Choroid plexus epithelial cell (primary cell): ENCODE measurements around the gene HSH2D.

Experiments used
- DNase-seq: peaks from one replicate; pipeline ENCODE4 v3.0.0-alpha.2; 2010; ENCODE audit warnings: low read depth
- H3K4me3 ChIP-seq: 2 replicates; pipeline ENCODE4 v1.5.1; 2011; ENCODE audit warnings: low read depth, mild to moderate bottlenecking, control low read depth, low read length, moderate library complexity
- CTCF ChIP-seq: conservative IDR thresholded peaks from 2 replicates; pipeline ENCODE4 v1.5.1; 2011; ENCODE audit warnings: low read depth, mild to moderate bottlenecking, control low read depth, inconsistent platforms, low read length, moderate library complexity

Gene HSH2D

GRCh38 chr19:16100524-16100923, 43.0 kb upstream of the HSH2D start:
- no peak overlapping the region for H3K4me3 ChIP-seq
- TF ChIP-seq CTCF = no peak
- no peak for DNase-seq

- TF ChIP-seq CTCF = no peak
- H3K4me3 ChIP-seq = no peak overlapping the region
- no peak for DNase-seq
Observed at GRCh38 chr19:16104722-16105121, 38.8 kb upstream of the HSH2D start.

GRCh38 chr19:16106121-16106520, 37.4 kb upstream of the HSH2D start:
- peak; percentile 55 for DNase-seq
- H3K4me3 ChIP-seq = no peak overlapping the region
- no peak for TF ChIP-seq CTCF

GRCh38 chr19:16111160-16111908, 32.2 kb upstream of the HSH2D start, which contains the start of gene RAB8A:
Gene RAB8A (plus strand): TSS chr19:16111889. CDS start chr19:16111902, 13 bp downstream.
- peak; percentile 72 for TF ChIP-seq CTCF
- peak; percentile 100 for DNase-seq

GRCh38 chr19:16111909-16112752, 31.4 kb upstream of the HSH2D start:
- peak overlapping the region; percentile 77 for H3K4me3 ChIP-seq
- no peak for DNase-seq
- TF ChIP-seq CTCF = no peak

More at GRCh38 chr19:16111160-16111908, 32.2 kb upstream of the HSH2D start, which contains the start of gene RAB8A:
- H3K4me3 ChIP-seq = peak within 1 kb of the TSS; percentile 77

- DNase-seq = no peak
- TF ChIP-seq CTCF = no peak
- H3K4me3 ChIP-seq = peak overlapping the region; percentile 77
Observed at GRCh38 chr19:16112778-16113177, 30.7 kb upstream of the HSH2D start.
